ENCODE data around the gene PDZD4. TPM values are rescaled to one million over a fixed set of nuclear protein-coding genes. Genes with fewer than 3 reads are reported as not detected.

PDZD4 gene
- total RNA-seq, 1 donor from 2014 or later, result 10.6 TPM

- DNase-seq (ENCODE audit: low spot score), result no peak
These were observed 38.5 kb upstream of the PDZD4 start for GRCh38 chrX:153868576-153869472.

DNA sequence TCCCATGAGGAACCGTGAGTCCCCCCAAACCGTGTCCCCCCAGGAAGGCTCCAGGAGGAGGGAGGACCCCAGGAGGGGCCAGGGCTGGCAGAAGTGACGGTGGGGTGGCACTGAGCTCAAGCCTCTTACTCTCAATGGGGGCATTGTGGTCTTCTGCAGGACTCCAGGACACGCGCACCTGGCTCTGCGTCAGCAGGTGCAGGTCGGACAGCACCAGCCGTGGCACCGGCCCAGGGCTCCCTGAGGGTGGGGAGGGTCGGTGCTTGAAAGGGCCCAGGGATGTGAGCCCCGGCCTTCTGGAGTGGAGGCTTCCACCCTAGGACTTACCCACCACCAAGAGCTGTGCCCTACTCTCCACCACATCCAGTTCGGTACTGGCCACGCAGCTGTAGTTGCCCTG is 37.3 kb upstream of the PDZD4 start:
- DNase-seq (ENCODE audit: low spot score), result no peak

DNA sequence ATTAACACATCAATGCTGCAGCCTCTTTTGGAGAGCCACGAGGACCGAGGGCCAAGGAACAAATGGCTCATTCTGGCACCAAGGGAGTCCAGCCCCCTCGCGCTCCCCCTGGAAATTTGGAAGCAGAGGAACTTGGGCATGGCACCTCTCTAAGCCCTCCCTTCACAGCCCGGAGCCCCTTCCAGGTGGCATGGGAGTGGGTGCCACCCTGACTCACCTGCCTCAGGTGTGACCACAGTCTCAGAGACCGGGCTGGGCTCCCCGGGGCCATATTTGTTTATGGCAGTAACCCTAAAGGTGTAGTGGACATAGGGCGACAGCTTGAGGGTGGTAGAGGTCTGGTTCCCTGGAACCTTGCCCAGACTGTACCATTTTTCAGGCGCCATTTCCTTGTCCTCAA is 36.8 kb upstream of the PDZD4 start:
- DNase-seq (ENCODE audit: low spot score), result no peak

DNA sequence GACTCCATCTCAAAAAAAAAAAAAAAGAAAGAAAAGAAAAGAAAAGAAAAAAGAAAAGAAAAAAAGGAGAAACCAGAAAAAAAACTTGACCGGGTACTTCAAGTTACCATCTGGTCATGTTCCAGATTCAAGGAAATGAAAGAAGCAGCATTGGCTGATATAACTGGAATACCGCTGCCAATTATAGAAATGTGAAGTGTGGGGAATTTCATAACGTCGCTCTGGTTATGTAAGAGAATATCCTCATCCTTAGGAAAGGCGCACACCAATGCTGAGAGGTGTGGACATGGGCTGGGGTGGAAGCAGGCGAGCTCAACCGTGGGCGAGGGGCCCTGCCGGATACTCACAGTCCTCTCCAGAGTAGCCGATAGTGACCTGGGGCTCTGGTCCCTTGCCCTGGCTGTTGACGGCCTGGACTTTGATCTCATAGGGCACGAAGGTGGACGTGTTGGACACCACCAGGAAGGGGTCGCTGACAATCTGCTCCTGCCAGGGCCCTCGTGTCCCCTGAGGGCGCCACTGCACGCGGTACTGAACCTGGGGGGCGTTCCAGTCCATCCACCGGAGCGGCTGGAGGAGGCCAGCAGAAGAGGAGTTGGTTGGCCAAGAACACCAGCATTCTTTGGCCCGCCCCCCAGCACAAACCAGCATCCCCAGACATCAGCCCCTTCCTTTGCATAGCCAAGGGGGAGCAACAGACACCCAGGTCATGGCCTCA is 36.1 kb upstream of the PDZD4 start:
- no peak for DNase-seq (ENCODE audit: low spot score)

DNA sequence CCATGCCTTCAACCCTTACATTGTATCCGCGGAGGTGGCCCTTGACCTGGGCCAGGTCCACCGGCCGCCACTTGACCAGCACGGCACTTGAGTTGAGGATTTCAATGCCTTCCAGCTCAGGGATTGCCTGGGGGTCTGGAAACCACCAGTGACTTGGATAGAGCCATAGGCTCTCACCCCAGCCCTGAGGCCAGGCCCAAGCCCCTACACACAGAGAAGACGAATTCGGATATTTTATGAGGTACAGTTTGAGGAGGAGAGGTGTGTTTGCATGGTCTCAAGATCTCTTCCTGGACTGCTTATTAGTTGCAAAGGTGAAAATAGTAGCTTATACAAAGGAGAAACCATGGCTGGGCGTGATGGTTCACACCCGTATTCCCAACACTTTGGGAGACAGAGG is 35.3 kb upstream of the PDZD4 start:
- DNase-seq (ENCODE audit: low spot score), result no peak

- DNase-seq (ENCODE audit: low spot score), result no peak
These were observed 34.9 kb upstream of the PDZD4 start for GRCh38 chrX:153865321-153865580.

GRCh38 chrX:153864561-153865320 is 34.4 kb upstream of the PDZD4 start:
- DNase-seq (ENCODE audit: low spot score), result no peak

GRCh38 chrX:153864101-153864500 is 33.8 kb upstream of the PDZD4 start:
- DNase-seq (ENCODE audit: low spot score), result no peak

- DNase-seq (ENCODE audit: low spot score), result no peak
These were observed 33.1 kb upstream of the PDZD4 start for GRCh38 chrX:153863251-153863991.

DNA sequence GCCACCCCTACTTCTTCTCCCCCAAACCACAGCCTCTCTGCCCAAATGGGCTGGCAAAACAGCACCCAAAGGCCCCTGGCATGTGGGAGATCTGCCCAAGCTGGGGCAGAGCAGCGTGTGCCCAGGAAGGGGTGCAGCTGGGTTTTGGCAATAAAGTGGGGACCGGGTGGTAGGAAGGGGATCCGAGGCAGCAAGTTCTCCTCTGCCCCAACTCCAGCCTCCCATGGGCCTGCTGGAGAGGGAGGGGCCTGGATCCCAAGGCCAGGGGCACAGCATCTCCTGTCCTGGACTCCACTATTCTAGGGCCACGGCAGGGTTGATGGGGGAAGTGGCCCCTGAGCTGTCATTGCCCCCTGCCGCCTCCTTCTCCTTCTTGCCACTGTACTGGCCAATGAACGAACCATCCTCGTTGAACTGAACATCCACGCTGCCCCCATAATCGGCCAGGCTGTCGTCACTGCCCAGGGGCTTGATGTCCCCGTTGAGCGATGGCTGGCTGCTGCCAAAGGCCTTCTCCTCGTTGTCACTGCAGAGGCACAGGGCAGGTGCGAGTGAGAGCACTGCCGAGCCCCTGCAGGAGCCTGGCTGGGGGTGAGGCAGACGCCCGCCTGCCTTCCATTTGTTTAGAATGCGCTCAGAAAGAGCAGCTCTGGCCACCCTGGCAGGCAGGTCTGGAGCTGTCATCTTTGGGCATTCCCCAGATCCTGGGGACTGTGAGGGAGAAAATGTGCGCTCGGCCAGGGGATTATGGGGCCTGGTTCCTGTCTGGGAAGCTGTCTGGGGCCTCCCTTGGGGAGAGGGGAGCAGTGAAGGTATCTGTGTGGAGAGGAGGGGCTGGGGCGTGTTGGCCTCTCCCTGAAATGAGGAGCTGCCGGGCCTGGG is 32.3 kb upstream of the PDZD4 start:
- no peak for DNase-seq (ENCODE audit: low spot score)

DNA sequence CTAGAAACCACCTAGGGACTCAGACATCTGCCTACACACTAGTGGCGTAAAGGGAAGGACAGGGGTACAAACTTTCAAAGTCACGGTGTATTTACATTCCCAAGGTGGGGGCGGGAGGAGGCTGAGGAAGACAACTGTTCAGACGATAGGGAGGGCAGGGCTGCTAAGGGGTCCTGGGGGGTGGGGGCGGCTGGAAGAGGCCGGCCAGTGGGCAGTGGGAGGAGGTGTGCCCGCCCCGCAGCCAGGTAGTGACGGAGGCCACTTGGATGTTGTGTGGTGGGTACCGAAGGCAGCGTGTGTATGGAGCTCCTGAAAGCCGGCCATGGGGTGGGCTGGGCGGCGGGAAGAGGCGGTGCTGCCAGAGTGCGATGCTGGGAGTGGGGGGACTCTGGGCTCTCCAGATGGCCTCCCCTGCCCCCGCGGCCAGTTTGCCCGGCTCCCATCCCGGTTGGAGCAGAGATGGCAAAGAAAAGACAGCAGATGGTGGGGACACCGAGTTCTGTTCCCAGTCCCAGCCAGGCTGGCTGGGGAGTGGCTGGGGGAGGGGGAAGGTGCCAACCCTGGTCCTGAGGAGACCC is 31.5 kb upstream of the PDZD4 start:
- DNase-seq (ENCODE audit: low spot score), result no peak

GRCh38 chrX:153861151-153861550 is 30.8 kb upstream of the PDZD4 start:
- DNase-seq (ENCODE audit: low spot score), result no peak

- no peak for DNase-seq (ENCODE audit: low spot score)
These were observed 27.1 kb upstream of the PDZD4 start for GRCh38 chrX:153857348-153857903.

DNA sequence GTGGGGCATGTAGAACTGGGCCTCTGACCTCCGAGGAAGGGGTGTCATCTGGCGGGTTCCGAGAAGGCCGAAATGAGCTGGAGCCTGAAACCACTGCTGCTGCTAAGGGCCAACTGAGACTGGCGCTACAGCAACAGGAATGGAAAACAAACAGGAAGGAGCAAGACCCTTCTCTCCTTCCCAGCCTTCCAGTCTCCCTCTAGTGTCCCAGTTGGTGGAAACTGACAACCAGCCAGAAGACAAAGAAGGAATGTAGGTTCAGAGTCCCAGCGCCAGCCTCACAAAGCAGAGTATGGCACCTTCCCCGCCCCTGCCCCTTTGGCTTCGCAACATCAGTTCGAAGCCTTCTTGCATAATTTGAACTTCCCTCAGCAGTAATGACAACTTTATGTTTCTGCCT is 24.4 kb upstream of the PDZD4 start:
- no peak for DNase-seq (ENCODE audit: low spot score)

DNA sequence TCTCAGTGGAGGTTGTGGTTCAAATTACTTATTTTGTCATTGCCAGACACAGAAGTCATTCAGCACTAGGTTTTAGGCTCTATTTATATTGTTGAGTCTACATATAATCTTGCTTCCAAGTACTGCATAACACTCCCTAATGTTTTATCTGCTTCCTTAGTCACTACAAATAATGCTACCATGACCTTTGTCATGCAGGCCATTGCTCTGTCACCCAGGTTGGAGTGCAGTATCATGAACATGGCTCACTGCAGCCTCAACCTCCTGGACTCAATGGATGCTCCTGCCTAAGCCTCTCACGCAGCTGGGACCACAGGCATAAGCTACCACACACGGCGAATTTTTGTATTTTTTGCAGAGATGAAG is 23.5 kb upstream of the PDZD4 start:
- DNase-seq (ENCODE audit: low spot score), result no peak

GRCh38 chrX:153853180-153853901 is 23.0 kb upstream of the PDZD4 start:
- DNase-seq (ENCODE audit: low spot score), result no peak

GRCh38 chrX:153851981-153852380 is 21.6 kb upstream of the PDZD4 start:
- DNase-seq (ENCODE audit: low spot score), result no peak

DNA sequence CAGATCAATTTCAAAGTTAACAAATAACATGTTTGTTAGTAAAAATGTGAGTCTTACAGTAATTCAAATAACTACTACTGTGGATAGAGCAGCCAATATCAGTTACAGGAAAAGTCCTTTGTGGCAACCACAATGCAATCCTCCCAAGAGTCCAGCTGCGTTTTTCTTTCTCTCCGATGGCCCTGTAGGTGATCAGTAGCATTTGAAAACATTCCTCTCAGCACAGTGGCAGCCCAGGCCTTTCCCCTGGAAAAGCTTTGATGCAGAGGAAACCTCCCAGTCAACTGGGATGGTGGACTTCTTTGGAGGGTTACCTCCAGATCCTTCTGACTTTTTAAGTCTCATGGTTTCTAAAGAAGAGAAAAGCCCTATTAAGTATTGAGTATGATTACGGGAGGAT is 18.0 kb upstream of the PDZD4 start:
- DNase-seq (ENCODE audit: low spot score), result no peak

GRCh38 chrX:153845842-153846241 is 15.5 kb upstream of the PDZD4 start:
- DNase-seq (ENCODE audit: low spot score), result no peak

DNA sequence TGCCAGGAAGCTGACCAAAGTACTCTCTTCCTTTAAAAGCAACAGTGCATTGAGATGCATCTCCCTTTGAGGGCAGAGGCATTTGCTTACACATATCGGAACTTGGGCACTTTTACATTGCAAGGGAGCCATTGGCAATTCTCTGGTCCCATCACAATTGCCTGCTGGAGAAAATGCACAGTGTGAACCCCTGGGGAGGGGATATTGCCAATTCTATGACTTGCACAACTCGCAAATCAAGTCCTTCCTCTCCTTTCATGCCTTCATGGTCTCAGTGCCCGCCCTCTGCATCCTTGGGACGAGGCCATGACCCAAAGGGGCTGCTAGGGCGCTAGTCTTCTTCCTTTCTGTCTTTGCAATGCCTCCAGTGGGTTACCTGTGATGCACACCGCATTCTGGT is 14.9 kb upstream of the PDZD4 start:
- DNase-seq (ENCODE audit: low spot score), result no peak
